ENCODE results near the gene USP47. TPM values are rescaled to one million over a fixed set of nuclear protein-coding genes. Genes with fewer than 3 reads are reported as not detected.

Gene USP47
- total and polyA plus RNA-seq, 9 of the 15 experiments (the other 6 are each of a cell fraction or from before 2014, with no cell fraction given), result 13.1 to 63.6 (median 34.7) TPM

DNA sequence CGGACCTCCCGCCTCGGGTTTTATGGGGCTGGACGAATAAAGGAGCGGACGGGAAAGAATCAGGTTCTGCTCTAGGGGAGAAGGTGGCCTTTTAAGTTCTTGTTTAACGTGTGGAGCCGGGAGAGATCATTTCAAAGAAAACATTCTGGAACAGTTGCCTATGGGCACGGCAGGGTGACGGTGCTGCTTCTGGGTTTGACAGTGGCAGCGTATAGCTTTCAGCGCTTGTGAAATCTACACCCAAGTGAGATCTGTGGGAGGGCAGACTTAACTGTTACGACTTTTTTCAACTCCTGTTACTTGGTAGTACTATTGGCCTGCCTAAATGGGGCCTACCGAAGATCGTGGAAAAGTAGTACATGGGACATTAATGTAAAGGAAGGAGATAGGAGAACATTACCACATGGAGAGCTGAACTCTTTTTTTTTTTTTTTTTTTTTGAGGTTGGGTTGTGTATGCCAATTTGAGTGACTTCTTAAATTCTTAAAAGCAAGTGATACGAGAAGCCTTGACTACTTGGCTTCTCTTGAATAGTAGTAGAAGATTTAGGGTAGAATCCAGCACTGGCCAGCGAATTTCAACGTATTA, 743 bp downstream of the USP47 start (continued):
- TF ChIP-seq, protein P1, sequence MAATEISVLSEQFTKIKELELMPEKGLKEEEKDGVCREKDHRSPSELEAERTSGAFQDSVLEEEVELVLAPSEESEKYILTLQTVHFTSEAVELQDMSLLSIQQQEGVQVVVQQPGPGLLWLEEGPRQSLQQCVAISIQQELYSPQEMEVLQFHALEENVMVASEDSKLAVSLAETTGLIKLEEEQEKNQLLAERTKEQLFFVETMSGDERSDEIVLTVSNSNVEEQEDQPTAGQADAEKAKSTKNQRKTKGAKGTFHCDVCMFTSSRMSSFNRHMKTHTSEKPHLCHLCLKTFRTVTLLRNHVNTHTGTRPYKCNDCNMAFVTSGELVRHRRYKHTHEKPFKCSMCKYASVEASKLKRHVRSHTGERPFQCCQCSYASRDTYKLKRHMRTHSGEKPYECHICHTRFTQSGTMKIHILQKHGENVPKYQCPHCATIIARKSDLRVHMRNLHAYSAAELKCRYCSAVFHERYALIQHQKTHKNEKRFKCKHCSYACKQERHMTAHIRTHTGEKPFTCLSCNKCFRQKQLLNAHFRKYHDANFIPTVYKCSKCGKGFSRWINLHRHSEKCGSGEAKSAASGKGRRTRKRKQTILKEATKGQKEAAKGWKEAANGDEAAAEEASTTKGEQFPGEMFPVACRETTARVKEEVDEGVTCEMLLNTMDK (IDR thresholded peaks at IDR 0.05; ENCODE audit: borderline replicate concordance, insufficient read depth, low read depth, low read length, poor library complexity, severe bottlenecking), result no peak
- TF ChIP-seq SOX6 (IDR thresholded peaks at IDR 0.05) (no peak), KHSRP (IDR thresholded peaks at IDR 0.05) (no peak), SREBF1 (IDR thresholded peaks at IDR 0.05; ENCODE audit: borderline replicate concordance, low read depth, low read length) (no peak), HNRNPL (IDR thresholded peaks at IDR 0.05; ENCODE audit: low read depth, low read length) (peak; percentile 38; the same call in 1 of the 2 replicates), PRMT5 (CRISPR knock-in tag; IDR thresholded peaks at IDR 0.05) (no peak), ZNF764 (CRISPR knock-in tag; IDR thresholded peaks at IDR 0.05; ENCODE audit: low read depth) (no peak), HOXB6 (CRISPR knock-in tag; IDR thresholded peaks at IDR 0.05; ENCODE audit: borderline replicate concordance) (no peak), MEIS2 (IDR thresholded peaks at IDR 0.05; ENCODE audit: partially characterized antibody) (peak; percentile 53), KAT2B (IDR thresholded peaks at IDR 0.05; ENCODE audit: low read depth, low read length) (no peak), ZNF347 (CRISPR knock-in tag; IDR thresholded peaks at IDR 0.05; ENCODE audit: low read depth) (no peak), SIRT6 (IDR thresholded peaks at IDR 0.05; ENCODE audit: low read depth, low read length) (no peak), NONO (IDR thresholded peaks at IDR 0.05; ENCODE audit: low read depth in 2 of 2, low read length in 1 of 2) (no peak), MED1 (CRISPR knock-in tag; IDR thresholded peaks at IDR 0.05; ENCODE audit: borderline replicate concordance) (no peak), NR2C1 (IDR thresholded peaks at IDR 0.05) (no peak), NR2C1 (tag; IDR thresholded peaks at IDR 0.05) (no peak), UBTF (IDR thresholded peaks at IDR 0.05; ENCODE audit: borderline replicate concordance in 1 of 2, low read depth in 2 of 2, low read length in 2 of 2) (no peak), FOXJ3 (CRISPR knock-in tag; IDR thresholded peaks at IDR 0.05) (no peak), PCBP2 (IDR thresholded peaks at IDR 0.05; ENCODE audit: low read depth, low read length, poor library complexity, severe bottlenecking) (no peak), BRCA1 (IDR thresholded peaks at IDR 0.05) (no peak), BRCA1 (CRISPR knock-in tag; IDR thresholded peaks at IDR 0.05) (no peak), ADNP (tag; IDR thresholded peaks at IDR 0.05) (no peak), SIX5 (IDR thresholded peaks at IDR 0.05; ENCODE audit: borderline replicate concordance in 1 of 2, insufficient read depth in 1 of 2, low read depth in 1 of 2, low read length in 2 of 2) (0 out of 4 replicates have a peak, but pooled peaks of 1 of the 2 experiments have one; percentile 2), CREB1 (IDR thresholded peaks at IDR 0.05) (no peak), CREB1 (CRISPR knock-in tag; IDR thresholded peaks at IDR 0.05) (no peak), PHF20 (IDR thresholded peaks at IDR 0.05; ENCODE audit: partially characterized antibody) (no peak), FOXP1 (CRISPR knock-in tag; IDR thresholded peaks at IDR 0.05) (no peak), PTTG1 (tag; IDR thresholded peaks at IDR 0.05; ENCODE audit: low read depth) (no peak)
